ENCODE measurements around the gene MEGF9. TPM values are rescaled to one million over a fixed set of nuclear protein-coding genes. Genes with fewer than 3 reads are reported as not detected.
"Not testable (repeated sequence)": the region's sequence is repeated elsewhere in the genome, so short reads cannot be mapped to it uniquely, and the experiment has no call there.

The MEGF9 gene
- total RNA-seq, 4 donors from 2014 or later: 19.7 to 24.7 (median 21.5) TPM

DNA sequence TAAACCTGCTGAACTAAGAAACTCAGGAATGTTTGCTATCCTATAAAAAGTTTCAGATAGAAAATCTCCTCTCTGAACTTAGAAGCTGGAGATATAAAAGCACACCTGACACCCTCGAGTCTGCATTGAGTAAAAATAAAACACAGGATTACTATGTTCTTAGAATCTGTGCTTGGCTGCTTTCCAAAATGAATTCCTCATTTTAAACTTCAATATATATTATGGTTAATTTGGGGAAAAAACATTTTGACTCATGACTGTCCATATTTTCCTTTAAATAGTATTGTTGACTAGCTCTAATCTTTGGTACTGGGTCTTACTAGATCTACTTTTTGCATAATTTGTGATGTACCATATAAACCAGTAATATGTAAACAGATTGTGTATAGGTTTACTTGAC lies 42.3 kb upstream of the MEGF9 start:
- ATAC-seq: no peak
- no peaks in the 10 kb centered on the region for H3K27me3 ChIP-seq
- WGBS, 2 donors (ENCODE audit: low coverage in 1 of 2): 8 to 12% methylated on average over 1 of the region's 1 CpG
- H3K4me1 ChIP-seq: peaks cover 0 to 12% (median 0%) of the 10 kb centered on the region in 3 donors
- TF ChIP-seq, protein P1, sequence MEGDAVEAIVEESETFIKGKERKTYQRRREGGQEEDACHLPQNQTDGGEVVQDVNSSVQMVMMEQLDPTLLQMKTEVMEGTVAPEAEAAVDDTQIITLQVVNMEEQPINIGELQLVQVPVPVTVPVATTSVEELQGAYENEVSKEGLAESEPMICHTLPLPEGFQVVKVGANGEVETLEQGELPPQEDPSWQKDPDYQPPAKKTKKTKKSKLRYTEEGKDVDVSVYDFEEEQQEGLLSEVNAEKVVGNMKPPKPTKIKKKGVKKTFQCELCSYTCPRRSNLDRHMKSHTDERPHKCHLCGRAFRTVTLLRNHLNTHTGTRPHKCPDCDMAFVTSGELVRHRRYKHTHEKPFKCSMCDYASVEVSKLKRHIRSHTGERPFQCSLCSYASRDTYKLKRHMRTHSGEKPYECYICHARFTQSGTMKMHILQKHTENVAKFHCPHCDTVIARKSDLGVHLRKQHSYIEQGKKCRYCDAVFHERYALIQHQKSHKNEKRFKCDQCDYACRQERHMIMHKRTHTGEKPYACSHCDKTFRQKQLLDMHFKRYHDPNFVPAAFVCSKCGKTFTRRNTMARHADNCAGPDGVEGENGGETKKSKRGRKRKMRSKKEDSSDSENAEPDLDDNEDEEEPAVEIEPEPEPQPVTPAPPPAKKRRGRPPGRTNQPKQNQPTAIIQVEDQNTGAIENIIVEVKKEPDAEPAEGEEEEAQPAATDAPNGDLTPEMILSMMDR (IDR thresholded peaks at IDR 0.05): no peak
- TF ChIP-seq POLR2A (IDR thresholded peaks at IDR 0.05): no peak
- no peak for TF ChIP-seq POLR2AphosphoS5 (IDR thresholded peaks at IDR 0.05)
- TF ChIP-seq EP300 (IDR thresholded peaks at IDR 0.05): no peak
- H3K9me3 ChIP-seq: no peaks in the 10 kb centered on the region
- peaks cover 0 to 30% of the 10 kb centered on the region in 2 donors for H3K36me3 ChIP-seq
- H3K27ac ChIP-seq: no peak overlapping the region
- H3K4me3 ChIP-seq: no peak overlapping the region

DNA sequence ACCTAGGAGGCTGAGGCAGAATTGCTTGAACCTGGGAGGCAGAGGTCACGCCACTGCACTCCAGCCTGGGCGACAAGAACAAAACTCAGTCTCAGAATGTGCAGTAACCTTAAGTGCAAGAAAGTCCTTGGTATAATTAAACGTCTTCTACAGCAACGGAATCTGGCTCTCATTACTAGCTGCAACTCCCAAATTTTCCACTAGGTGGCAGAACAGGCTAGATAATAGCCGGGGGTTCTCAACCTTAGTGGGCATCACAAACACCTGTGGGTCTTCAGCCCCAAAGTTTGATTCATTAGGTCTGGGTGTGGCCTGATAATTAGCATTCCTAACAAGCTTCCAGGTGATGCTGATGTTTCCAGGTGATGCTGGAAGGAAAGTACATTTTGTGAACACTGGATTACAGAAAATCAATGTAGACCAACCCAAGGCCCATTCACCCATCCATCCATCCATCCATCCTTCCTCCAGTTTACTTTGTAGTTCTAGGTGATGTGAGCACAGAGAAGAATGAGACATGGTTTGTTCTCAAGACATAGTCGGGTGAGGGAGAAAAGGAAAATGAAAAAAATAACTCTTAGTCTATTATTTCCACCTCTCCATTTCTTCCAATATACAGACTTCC lies 41.7 kb upstream of the MEGF9 start:
- no peak overlapping the region for H3K27ac ChIP-seq
- H3K4me3 ChIP-seq: no peak overlapping the region
- peaks cover 0 to 12% (median 0%) of the 10 kb centered on the region in 3 donors for H3K4me1 ChIP-seq
- ATAC-seq: no peak
- no peaks in the 10 kb centered on the region for H3K9me3 ChIP-seq
- H3K27me3 ChIP-seq: no peaks in the 10 kb centered on the region
- H3K36me3 ChIP-seq: peaks cover 0 to 24% of the 10 kb centered on the region in 2 donors
- TF ChIP-seq, protein P1 (IDR thresholded peaks at IDR 0.05): peak; percentile 86 to 89 (median 88)
- TF ChIP-seq POLR2A (IDR thresholded peaks at IDR 0.05) (no peak), EP300 (IDR thresholded peaks at IDR 0.05) (no peak), POLR2AphosphoS5 (IDR thresholded peaks at IDR 0.05) (no peak)
- WGBS, 2 donors (ENCODE audit: low coverage in 1 of 2): 5 to 29% methylated on average over 3 to 5 of the region's 6 CpGs

DNA sequence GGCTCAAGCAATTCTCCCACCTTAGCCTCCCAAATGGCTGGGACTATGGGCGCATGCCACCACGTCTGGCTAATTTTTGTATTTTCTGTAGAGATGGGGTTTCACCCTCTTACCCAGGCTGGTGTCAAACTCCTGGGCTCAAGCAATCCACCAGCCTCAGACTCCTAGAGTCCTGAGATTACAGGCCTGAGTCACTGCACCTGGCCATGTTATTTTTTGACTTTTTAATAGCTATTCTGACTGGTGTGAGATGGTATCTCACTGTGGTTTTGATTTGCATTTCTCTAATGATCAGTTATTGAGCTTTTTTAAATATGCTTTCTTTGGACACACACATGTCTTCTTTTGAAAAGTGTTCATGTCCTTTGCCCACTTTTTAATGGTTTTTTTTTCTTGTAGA lies 40.8 kb upstream of the MEGF9 start:
- Histone ChIP-seq H3K9me3 (no peaks in the 10 kb centered on the region), H3K27ac (no peak overlapping the region), H3K4me3 (no peak overlapping the region), H3K27me3 (no peaks in the 10 kb centered on the region), H3K36me3 (peaks cover 0 to 15% of the 10 kb centered on the region in 2 donors), H3K4me1 (peaks cover 0 to 12% (median 0%) of the 10 kb centered on the region in 3 donors)
- WGBS, 2 donors (ENCODE audit: low coverage in 1 of 2): 95% methylated on average over 2 of the region's 2 CpGs; no CpG with 5 or more reads in 1 of the 2 donors
- ATAC-seq: no peak
- TF ChIP-seq, protein P1 (IDR thresholded peaks at IDR 0.05): no peak
- no peak for TF ChIP-seq EP300 (IDR thresholded peaks at IDR 0.05)
- TF ChIP-seq POLR2AphosphoS5 (IDR thresholded peaks at IDR 0.05): no peak
- no peak for TF ChIP-seq POLR2A (IDR thresholded peaks at IDR 0.05)

DNA sequence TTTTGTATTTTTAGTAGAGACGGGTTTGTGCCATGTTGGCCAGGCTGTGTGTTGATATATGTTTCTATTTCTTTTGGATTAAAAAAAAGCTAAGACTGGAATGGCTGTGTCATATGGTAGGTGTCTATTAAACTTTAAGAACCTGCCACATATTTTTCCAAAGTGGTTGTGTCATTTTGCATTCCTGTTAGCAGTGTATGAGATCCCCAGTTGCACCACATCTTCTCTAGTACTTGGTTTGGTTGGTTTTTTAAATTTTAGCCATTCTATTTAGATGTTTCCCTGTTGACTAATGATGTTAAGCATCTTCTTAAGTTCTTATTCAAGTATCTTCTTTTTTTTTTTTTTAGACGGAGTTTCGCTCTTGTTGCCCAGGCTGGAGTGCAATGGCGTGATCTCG lies 36.2 kb upstream of the MEGF9 start:
- 85% methylated on average over 5 of the region's 5 CpGs; no CpG with 5 or more reads in 1 of the 2 donors for WGBS, 2 donors (ENCODE audit: low coverage in 1 of 2)
- no peak overlapping the region for H3K4me3 ChIP-seq
- ATAC-seq: no peak
- TF ChIP-seq, protein P1 (IDR thresholded peaks at IDR 0.05): no peak
- TF ChIP-seq POLR2AphosphoS5 (IDR thresholded peaks at IDR 0.05): no peak
- no peaks in the 10 kb centered on the region for H3K9me3 ChIP-seq
- H3K27me3 ChIP-seq: no peaks in the 10 kb centered on the region
- H3K27ac ChIP-seq: no peak overlapping the region
- H3K36me3 ChIP-seq: peaks cover 0 to 4% of the 10 kb centered on the region in 2 donors
- H3K4me1 ChIP-seq: peaks cover 0 to under 1% (median 0%) of the 10 kb centered on the region in 3 donors

DNA sequence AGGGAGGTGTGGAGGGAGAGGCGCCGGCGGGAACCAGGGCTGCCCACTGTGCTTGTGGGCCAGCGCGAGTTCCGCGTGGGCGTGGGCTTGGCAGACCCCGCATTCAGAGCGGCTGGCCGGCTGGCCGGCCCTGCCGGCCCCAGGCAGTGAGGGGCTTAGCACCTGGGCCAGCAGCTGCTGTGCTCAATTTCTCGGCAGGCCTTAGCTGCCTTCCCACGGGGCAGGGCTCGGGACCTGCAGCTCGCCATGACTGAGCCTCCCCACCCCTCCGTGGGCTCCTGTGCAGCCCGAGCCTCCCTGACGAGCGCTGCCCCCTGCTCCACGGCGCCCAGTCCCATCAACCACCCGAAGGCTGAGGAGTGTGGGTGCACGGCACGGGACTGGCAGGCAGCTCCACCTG lies 32.1 kb upstream of the MEGF9 start:
- H3K27me3 ChIP-seq, ATAC-seq, H3K4me1 ChIP-seq, H3K36me3 ChIP-seq, H3K4me3 ChIP-seq, H3K9me3 ChIP-seq, H3K27ac ChIP-seq: not testable (repeated sequence)
- WGBS, 2 donors (ENCODE audit: low coverage in 1 of 2): no CpG with 5 or more reads among the region's 26 CpGs

Data from gastroesophageal sphincter (tissue), 4 donors.